ENCODE results near the gene MYBPC2. TPM values are rescaled to one million over a fixed set of nuclear protein-coding genes. Genes with fewer than 3 reads are reported as not detected.
A peak's percentile ranks its signal among the peaks of the same experiment; 100 is the strongest.

MYBPC2 gene
- total and polyA plus RNA-seq, 2 of the 4 experiments (the other 2 are of a cell fraction) = not detected

DNA sequence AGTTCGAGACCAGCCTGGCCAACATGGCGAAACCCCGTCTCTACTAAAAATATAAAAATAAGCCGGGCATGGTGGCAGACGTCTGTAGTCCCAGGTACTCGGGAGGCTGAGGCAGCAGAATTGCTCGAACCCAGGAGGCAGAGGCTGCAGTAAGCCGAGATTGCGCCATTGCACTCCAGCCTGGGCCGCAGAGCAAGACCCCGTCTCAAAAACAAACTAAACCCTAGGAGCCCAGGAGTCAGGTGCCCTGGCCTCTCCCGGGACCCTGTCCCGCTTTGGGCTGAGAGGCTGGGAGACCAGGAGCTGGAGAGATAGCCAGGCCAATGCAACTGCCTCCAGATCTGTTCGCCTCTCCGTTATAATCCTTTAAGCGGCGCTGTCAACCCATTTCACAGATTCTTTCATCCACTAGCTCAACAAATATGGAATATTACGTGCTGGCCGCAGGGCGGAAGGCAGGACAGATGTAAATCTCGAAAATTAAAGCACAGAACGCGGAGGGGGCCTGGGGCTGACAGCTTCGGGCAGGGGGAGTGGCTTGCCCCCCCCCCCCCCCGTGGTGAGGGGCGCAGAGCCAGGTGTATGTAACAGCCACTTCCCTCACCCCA lies 5.3 kb upstream of the MYBPC2 start:
- Histone ChIP-seq H3K27ac (ENCODE audit: insufficient read depth, low read length) (no peak overlapping the region), H3K56ac (ENCODE audit: extremely low read depth, insufficient read depth, low read length) (no peak overlapping the region), H3K36me3 (ENCODE audit: control insufficient read depth, insufficient read depth, low read length) (no peaks in the 10 kb centered on the region), H2AFZ (replicated peaks; ENCODE audit: low read length, poor library complexity) (peak overlapping the region; percentile 91), H3K18ac (ENCODE audit: low read depth, low read length) (no peak overlapping the region), H3K9ac (ENCODE audit: low read depth, low read length) (no peak overlapping the region), H4K20me1 (ENCODE audit: insufficient read depth, low read length) (no peaks in the 10 kb centered on the region), H3K4me1 (ENCODE audit: control insufficient read depth, insufficient read depth, low read length) (0 out of 2 replicates have a peak, but pooled peaks cover 3% of the 10 kb centered on the region), H3K4me2 (ENCODE audit: low read depth, low read length) (peak overlapping the region; percentile 58), H3K14ac (replicated peaks; ENCODE audit: low read depth, low read length) (no peak overlapping the region), H3K23ac (ENCODE audit: low read depth, low read length) (no peak overlapping the region), H3K4me3 (ENCODE audit: insufficient read depth, low read depth, low read length) (no peak overlapping the region), H4K91ac (ENCODE audit: insufficient read depth, low read depth, low read length) (no peak overlapping the region), H2AK9ac (replicated peaks; ENCODE audit: low read depth, low read length, poor library complexity) (no peak overlapping the region), H3K27me3 (ENCODE audit: control insufficient read depth, insufficient read depth, low read length) (peaks cover 20% of the 10 kb centered on the region), H3K9me1 (ENCODE audit: insufficient read depth, low read length) (no peaks in the 10 kb centered on the region), H4K8ac (ENCODE audit: low read depth in 2 of 2, low read length in 2 of 2) (no peak overlapping the region), H3K79me1 (ENCODE audit: low read depth in 1 of 2, low read length in 2 of 2) (no peaks in the 10 kb centered on the region), H2AK5ac (ENCODE audit: low read depth, low read length) (no peak overlapping the region), H2BK120ac (ENCODE audit: low read depth, low read length) (no peak overlapping the region), H3K9me3 (ENCODE audit: control insufficient read depth, insufficient read depth, low read length) (no peaks in the 10 kb centered on the region), H3K4ac (ENCODE audit: low read depth, low read length) (no peak overlapping the region), H2BK5ac (ENCODE audit: low read depth, low read length, poor library complexity, severe bottlenecking) (no peak overlapping the region), H4K5ac (ENCODE audit: low read depth, low read length) (no peak overlapping the region), H2BK15ac (ENCODE audit: low read depth, low read length) (no peak overlapping the region), H2BK20ac (ENCODE audit: low read depth, low read length) (no peak overlapping the region)
- TF ChIP-seq BHLHE40 (IDR thresholded peaks at IDR 0.05; ENCODE audit: low read depth, low read length) = no peak
- TF ChIP-seq POLR2A (IDR thresholded peaks at IDR 0.05; ENCODE audit: low read depth, low read length) = no peak
- TF ChIP-seq RAD21 (IDR thresholded peaks at IDR 0.05; ENCODE audit: low read length) = no peak
- no peak for TF ChIP-seq SMC3 (IDR thresholded peaks at IDR 0.05; ENCODE audit: low read depth, low read length)
- BruUV-seq (replicated peaks) = no TSS peak
- no peak for ATAC-seq (ENCODE audit: low read depth)
- CTCF ChIA-PET = no interaction called here
- dilution Hi-C loops (cut with HindIII; ENCODE audit: low sequenced_read_pairs, unreplicated experiment) (no loop called here), intact Hi-C loops (cut with micrococcal nuclease) (no loop called here), in situ Hi-C loops (cut with MboI; ENCODE audit: low sequenced_read_pairs) (no loop called here)
- no peak for DNase-seq
- 100% methylated on average over 3 of the region's 26 CpGs; no CpG with 5 or more reads in 1 of the 2 experiments for whole genome bisulfite sequencing, 2 experiments (ENCODE audit: extremely low coverage in 2 of 2, insufficient read length in 1 of 2)
- POLR2A ChIA-PET (ENCODE audit: unreplicated experiment) = interaction anchor here (0.5 kb wide), 1 partner anchor 15 kb away, joined by 4 read pairs; no protein-coding TSS in a partner anchor
